Endothelial cell of umbilical vein (primary cell): ENCODE measurements around the gene ABCC5. TPM values are rescaled to one million over a fixed set of nuclear protein-coding genes. Genes with fewer than 3 reads are reported as not detected.

Source experiments
- BruUV-seq: library from RNA; stranded (reverse); fragments of 400-500 nt; replicated peaks from 2 replicates; lab custom pipeline; 2021; lab: Mats Ljungman, UMichigan
- CTCF ChIA-PET: fragments of 300-600, 350-600 bp; sonication (Branson Sonifier 250); formaldehyde crosslinking; loops from one replicate; lab custom pipeline; 2021; ENCODE audit warnings: antibody characterized with exemption, inconsistent platforms; lab: Charles Lee
- POLR2A ChIA-PET: fragments of 300-600, 350-600 bp; sonication (Branson Sonifier 250); formaldehyde crosslinking; loops from one replicate; lab custom pipeline; 2021; ENCODE audit warnings: antibody characterized with exemption, inconsistent platforms; lab: Charles Lee
- DNase-seq: peaks from one replicate; pipeline ENCODE4 v3.0.0-alpha.2; 2011; ENCODE audit warnings: low read depth, low spot score
- FAIRE-seq: peaks from 2 replicates; lab custom pipeline; 2011; peaks lifted over from hg19 to GRCh38; lab: Jason Lieb, UNC
- H2AFZ ChIP-seq: 2 replicates; pipeline ENCODE4 v1.6.0; 2012; ENCODE audit warnings: low read depth, low read length, control low read depth, inconsistent platforms
- H3K27ac ChIP-seq: 2 replicates; pipeline ENCODE4 v1.5.1; 2011; ENCODE audit warnings: low read depth, mild to moderate bottlenecking, control low read depth, low read length, moderate library complexity; ENCODE audit not compliant: insufficient read depth
- H3K27me3 ChIP-seq, 2 experiments: 2 replicates each; pipeline versions ENCODE4 v1.6.0 to v1.6.1; 2011; ENCODE audit warnings: low read length in 2 of 2, mixed read lengths in 1 of 2; ENCODE audit not compliant: control insufficient read depth in 2 of 2, insufficient read depth in 2 of 2
- H3K36me3 ChIP-seq, 2 experiments: 2 replicates in 1 of 2; 3 replicates in 1 of 2; pipeline ENCODE4 v1.5.1; 2011; ENCODE audit warnings: low read length in 2 of 2, mild to moderate bottlenecking in 1 of 2, moderate library complexity in 1 of 2; ENCODE audit not compliant: control insufficient read depth in 2 of 2, insufficient read depth in 2 of 2; ENCODE audit errors: extremely low read depth in 1 of 2
- H3K4me1 ChIP-seq: 3 replicates; pipeline ENCODE4 v1.5.1; 2011; ENCODE audit warnings: mild to moderate bottlenecking, low read length; ENCODE audit not compliant: control insufficient read depth, insufficient read depth; ENCODE audit errors: extremely low read depth
- H3K4me2 ChIP-seq: 2 replicates; pipeline ENCODE4 v1.6.1; 2011; ENCODE audit warnings: low read length, control low read depth, mixed read lengths; ENCODE audit not compliant: insufficient read depth
- H3K4me3 ChIP-seq, 3 experiments: fragments of 200-600 bp in 1 of 3; sonication (generic), shearing (Covaris generic) in 1 of 3; replicated peaks in 1 of 3; 2 replicates each; pipeline ENCODE4 v1.5.1; 2011 to 2016; ENCODE audit warnings: control low read depth in 3 of 3, low read length in 3 of 3, mild to moderate bottlenecking in 2 of 3, inconsistent platforms in 1 of 3, low read depth in 1 of 3, moderate library complexity in 1 of 3; ENCODE audit not compliant: insufficient read depth in 1 of 3
- H3K79me2 ChIP-seq: 2 replicates; pipeline ENCODE4 v1.6.0; 2012; ENCODE audit warnings: low read length, inconsistent platforms; ENCODE audit not compliant: control insufficient read depth, insufficient read depth
- H3K9ac ChIP-seq: replicated peaks from 2 replicates; pipeline ENCODE3; 2011; ENCODE audit warnings: low read length, control low read depth; ENCODE audit not compliant: insufficient read depth; ENCODE audit errors: extremely low read depth
- H3K9me1 ChIP-seq: replicated peaks from 3 replicates; pipeline ENCODE4 v1.6.0; 2011; ENCODE audit warnings: mild to moderate bottlenecking, low read length; ENCODE audit not compliant: control insufficient read depth, insufficient read depth; ENCODE audit errors: extremely low read depth
- H3K9me3 ChIP-seq: replicated peaks from 2 replicates; pipeline ENCODE4 v1.5.1; 2012; ENCODE audit warnings: low read length, inconsistent platforms; ENCODE audit not compliant: control insufficient read depth, insufficient read depth
- H4K20me1 ChIP-seq: replicated peaks from 2 replicates; pipeline ENCODE3; 2011; ENCODE audit warnings: mild to moderate bottlenecking, low read length; ENCODE audit not compliant: control insufficient read depth, insufficient read depth; ENCODE audit errors: extremely low read depth
- CTCF ChIP-seq, 2 donors: IDR thresholded peaks; 1 replicate in 1 of 2; 2 replicates in 1 of 2; pipeline ENCODE4 v1.5.1; 2011; ENCODE audit warnings: low read length in 2 of 2, mild to moderate bottlenecking in 2 of 2, moderate library complexity in 2 of 2, control low read depth in 1 of 2, inconsistent platforms in 1 of 2, low read depth in 1 of 2; ENCODE audit not compliant: insufficient read depth in 1 of 2; ENCODE audit errors: extremely low read depth in 1 of 2
- EZH2 ChIP-seq: IDR thresholded peaks from 2 replicates; pipeline ENCODE4 v1.6.1; 2012; ENCODE audit warnings: borderline replicate concordance, low read depth, mild to moderate bottlenecking, moderate library complexity, low read length, inconsistent platforms; ENCODE audit not compliant: severe bottlenecking
- FOS ChIP-seq: IDR thresholded peaks from 2 replicates; pipeline ENCODE4 v1.6.1; 2011; ENCODE audit warnings: mild to moderate bottlenecking, low read length, moderate library complexity, borderline replicate concordance; ENCODE audit not compliant: insufficient read depth
- GATA2 ChIP-seq: IDR thresholded peaks from 2 replicates; pipeline ENCODE4 v1.7.0; 2011; ENCODE audit warnings: low read depth, mild to moderate bottlenecking, moderate library complexity, mixed read lengths, low read length; ENCODE audit not compliant: insufficient read length, insufficient read depth
- JUN ChIP-seq: IDR thresholded peaks from 2 replicates; pipeline ENCODE4 v1.6.1; 2011; ENCODE audit warnings: borderline replicate concordance, low read depth; ENCODE audit not compliant: insufficient read length, insufficient read depth
- MAX ChIP-seq: IDR thresholded peaks from 2 replicates; pipeline ENCODE4 v1.6.1; 2011; ENCODE audit not compliant: insufficient read depth, insufficient read length
- MYC ChIP-seq: IDR thresholded peaks from one replicate; pipeline ENCODE4 v1.6.1; 2011; ENCODE audit warnings: mild to moderate bottlenecking, low read depth, low read length
- POLR2A ChIP-seq: IDR thresholded peaks from 2 replicates; pipeline ENCODE4 v1.6.1; 2012; ENCODE audit warnings: low read depth, mild to moderate bottlenecking, control low read depth, low read length
- POLR2AphosphoS5 ChIP-seq: IDR thresholded peaks from 2 replicates; pipeline ENCODE4 v1.6.1; 2012; ENCODE audit warnings: low read depth, mild to moderate bottlenecking, control low read depth, low read length, moderate library complexity; ENCODE audit not compliant: insufficient read depth
- dilution Hi-C: fragments of 300-500 bp; cut with MboI; formaldehyde crosslinking; loops from one replicate; pipeline ENCODE4 v1.15.0; 2019; ENCODE audit warnings: low sequenced_read_pairs; ENCODE audit not compliant: extremely low pct_ligation_motif_present
- intact Hi-C: fragments of 100-400 bp; cut with micrococcal nuclease; formaldehyde crosslinking; loops from one replicate; pipeline ENCODE4 v1.10.0; 2022
- polyA plus RNA-seq, 4 experiments: library from polyadenylated mRNA; depleted of rRNA in 3 of 4; stranded (reverse) in 3 of 4; unstranded in 1 of 4; fragments of >200 nt; gene quantifications; 2 replicates each; pipeline versions ENCODE4 v1.2.1 to v1.2.3, GENCODE V29; 2011 to 2012; ENCODE audit warnings: missing spikeins in 1 of 4
- total RNA-seq: library from RNA; stranded (reverse); gene quantifications from 2 replicates; pipeline ENCODE4 v1.2.3, GENCODE V29; 2021

The ABCC5 gene
- total and polyA plus RNA-seq, 2 donors (not counting 3 experiments of a cell fraction or from before 2014, with no cell fraction given), result 22.5 to 24.6 TPM

- BruUV-seq, result no TSS peak
- Histone ChIP-seq H4K20me1 (no peaks in the 10 kb centered on the region), H3K9ac (no peak overlapping the region), H3K4me3 (no peak overlapping the region), H2AFZ (no peak overlapping the region), H3K4me2 (no peak overlapping the region), H3K27ac (no peak overlapping the region), H3K9me3 (no peaks in the 10 kb centered on the region), H3K27me3 (no peaks in the 10 kb centered on the region), H3K9me1 (no peaks in the 10 kb centered on the region), H3K36me3 (peaks cover 2 to 14% of the 10 kb centered on the region in 2 experiments), H3K4me1 (no peaks in the 10 kb centered on the region), H3K79me2 (no peaks in the 10 kb centered on the region)
- dilution Hi-C loops (no loop called here), intact Hi-C loops (no loop called here)
- no peak for TF ChIP-seq JUN
- no peak for FAIRE-seq
- CTCF ChIA-PET, result interaction anchor here (1.6 kb wide), 1 partner anchor 13 kb away, joined by 3 read pairs; no protein-coding TSS in a partner anchor
- POLR2A ChIA-PET, result interaction anchor here (0.7 kb wide), 1 partner anchor 53 kb away, joined by 4 read pairs; no protein-coding TSS in a partner anchor
- no peak for DNase-seq
Observed at GRCh38 chr3:183962807-183963206, 54.9 kb downstream of the ABCC5 start.

- Histone ChIP-seq H3K4me3 (no peak overlapping the region), H3K9me1 (no peaks in the 10 kb centered on the region), H3K27me3 (no peaks in the 10 kb centered on the region), H3K4me2 (no peak overlapping the region), H3K9ac (no peak overlapping the region), H2AFZ (no peak overlapping the region), H4K20me1 (no peaks in the 10 kb centered on the region), H3K9me3 (no peaks in the 10 kb centered on the region), H3K36me3 (peaks cover 2 to 3% of the 10 kb centered on the region in 2 experiments), H3K4me1 (no peaks in the 10 kb centered on the region), H3K27ac (no peak overlapping the region), H3K79me2 (no peaks in the 10 kb centered on the region)
- no TSS peak for BruUV-seq
- DNase-seq (no peak), FAIRE-seq (no peak)
- dilution Hi-C loops, result no loop called here
- ChIA-PET CTCF (no interaction called here), POLR2A (no interaction called here)
- intact Hi-C loops, result no loop called here
- TF ChIP-seq CTCF (IDR thresholded peaks at IDR 0.05; ENCODE audit: extremely low read depth in 1 of 2, insufficient read depth in 1 of 2, low read depth in 1 of 2, low read length in 2 of 2), result no peak
- TF ChIP-seq POLR2A, result no peak
- TF ChIP-seq MAX, result no peak
- no peak for TF ChIP-seq GATA2
- TF ChIP-seq MYC, result no peak
- no peak for TF ChIP-seq FOS
- no peak for TF ChIP-seq POLR2AphosphoS5
- no peak for TF ChIP-seq JUN
- no peak for TF ChIP-seq EZH2
Observed at GRCh38 chr3:183959214-183959613, 58.5 kb downstream of the ABCC5 start.
